NCI-H446 treated with DMSO at 0.1 percent for 48 hours (cell line): ENCODE measurements around the gene AK9.
"Not testable (repeated sequence)": the region's sequence is repeated elsewhere in the genome, so short reads cannot be mapped to it uniquely, and the experiment has no call there.

Experiments
- DNase-seq: peaks from one replicate; lab custom pipeline; 2025; lab: John Stamatoyannopoulos, UW

Gene AK9

GRCh38 chr6:109696355-109696754 lies 5.4 kb upstream of the AK9 start:
- no peak for DNase-seq

DNA sequence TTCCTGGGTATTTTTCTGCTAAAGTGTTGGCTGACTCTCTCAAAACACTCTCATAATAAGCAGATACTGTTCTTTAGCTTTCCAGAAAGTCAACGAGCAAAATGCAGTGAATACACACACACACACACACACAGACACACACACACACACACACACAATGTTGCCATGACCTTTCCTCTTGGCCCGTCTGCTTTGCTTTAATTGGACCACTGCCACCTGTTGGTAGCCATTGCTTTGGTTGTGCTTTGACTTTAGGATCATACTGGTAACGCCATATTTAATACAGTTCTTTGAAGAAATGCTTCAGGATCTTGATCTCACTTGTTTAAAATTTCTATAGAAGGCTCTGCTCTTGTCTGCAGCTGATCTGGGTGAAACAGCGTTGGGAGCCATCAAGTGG lies 4.5 kb upstream of the AK9 start:
- DNase-seq = no peak

DNA sequence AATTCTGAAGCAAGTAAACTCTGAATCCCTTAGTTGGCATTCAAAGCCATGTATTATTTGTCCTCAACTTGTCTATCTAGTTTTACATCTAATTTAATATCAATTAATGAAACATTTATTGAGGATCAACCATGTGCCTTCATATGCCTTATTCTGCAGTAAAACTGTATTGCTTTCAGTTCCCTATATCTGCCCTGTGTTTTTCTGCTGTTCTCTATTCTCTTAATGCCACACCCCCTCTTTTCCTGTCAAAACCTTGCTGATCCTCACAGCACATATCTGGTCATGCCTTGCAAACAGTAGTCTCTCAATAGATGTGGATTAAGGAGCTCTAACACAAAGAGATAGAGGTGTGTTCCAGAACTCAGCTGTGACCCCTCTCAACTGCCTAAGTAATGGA lies 2.1 kb upstream of the AK9 start:
- DNase-seq = no peak

DNA sequence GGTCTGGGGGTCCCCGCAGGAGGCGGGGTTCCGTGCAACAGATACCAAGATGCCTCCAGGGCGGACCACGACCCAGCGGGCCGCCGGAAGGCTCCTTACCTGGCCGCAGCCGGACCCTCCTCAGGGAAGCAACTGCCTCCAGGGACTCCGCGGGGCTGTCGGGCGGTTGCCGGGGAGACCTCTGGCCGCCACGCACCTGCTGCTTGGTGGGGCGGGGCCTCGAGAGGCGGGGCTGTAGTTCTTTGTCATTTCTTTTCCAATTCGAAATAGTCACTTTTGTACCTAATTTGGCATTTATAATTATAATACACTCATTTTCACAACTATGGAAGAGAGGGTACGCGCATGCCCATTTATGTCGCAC lies 647 bp downstream of the AK9 start:
- DNase-seq = no peak

- DNase-seq = peak; percentile 80
Measured at GRCh38 chr6:109687271-109687761, 3.7 kb downstream of the AK9 start.

DNA sequence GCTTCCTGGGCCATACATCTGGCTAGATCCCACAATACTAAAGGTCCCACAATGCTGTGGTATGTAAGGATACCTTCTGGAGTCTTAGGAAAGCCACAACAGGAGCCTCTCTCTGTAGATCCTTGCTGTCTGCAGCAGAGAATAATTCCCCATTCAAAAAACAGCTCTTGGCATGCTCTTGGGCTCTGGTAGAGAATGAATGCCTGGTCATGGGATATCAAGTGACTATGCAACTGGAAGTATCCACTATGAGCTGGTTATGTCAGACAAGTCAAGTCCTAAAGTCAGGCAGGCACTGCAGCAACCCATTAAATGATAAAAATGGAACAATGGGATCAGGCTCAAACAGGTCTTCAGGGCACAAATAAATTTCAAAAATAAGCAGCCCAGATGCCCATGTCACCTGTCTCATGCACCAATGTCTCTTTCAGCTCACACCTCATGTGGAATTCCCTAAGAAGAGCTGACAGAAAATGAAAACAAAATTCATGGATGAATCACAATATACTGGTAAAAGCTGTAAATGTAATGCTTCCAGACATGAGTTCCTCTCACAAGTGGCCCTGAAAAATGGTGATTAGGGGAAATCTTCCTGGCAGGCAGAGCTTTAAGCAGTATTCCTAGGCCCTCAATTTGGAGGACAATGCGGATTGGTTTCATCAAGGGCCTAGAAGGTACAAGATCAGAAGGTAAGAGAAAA lies 4.3 kb downstream of the AK9 start:
- DNase-seq = no peak

GRCh38 chr6:109678661-109679505 lies 12.1 kb downstream of the AK9 start:
- not testable (repeated sequence) for DNase-seq

- DNase-seq = no peak
Measured at GRCh38 chr6:109678240-109678639, 12.8 kb downstream of the AK9 start.

DNA sequence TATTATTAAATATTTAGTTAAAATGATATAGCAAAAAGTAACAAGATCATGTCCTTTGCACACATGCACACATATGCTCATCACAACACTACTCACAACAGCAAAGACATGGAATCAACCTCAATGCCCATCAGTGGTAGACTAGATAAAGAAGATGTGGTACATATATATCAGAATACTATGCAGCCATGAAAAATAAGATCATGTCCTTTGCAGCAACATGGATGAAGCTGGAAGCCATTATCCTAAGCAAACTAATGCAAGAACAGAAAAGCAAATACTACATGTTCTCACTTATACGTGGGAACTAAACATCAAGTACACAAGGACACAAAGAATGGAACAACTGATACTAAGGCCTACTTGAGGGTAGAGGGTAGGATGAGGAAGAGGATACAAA lies 14.3 kb downstream of the AK9 start:
- no peak for DNase-seq

DNA sequence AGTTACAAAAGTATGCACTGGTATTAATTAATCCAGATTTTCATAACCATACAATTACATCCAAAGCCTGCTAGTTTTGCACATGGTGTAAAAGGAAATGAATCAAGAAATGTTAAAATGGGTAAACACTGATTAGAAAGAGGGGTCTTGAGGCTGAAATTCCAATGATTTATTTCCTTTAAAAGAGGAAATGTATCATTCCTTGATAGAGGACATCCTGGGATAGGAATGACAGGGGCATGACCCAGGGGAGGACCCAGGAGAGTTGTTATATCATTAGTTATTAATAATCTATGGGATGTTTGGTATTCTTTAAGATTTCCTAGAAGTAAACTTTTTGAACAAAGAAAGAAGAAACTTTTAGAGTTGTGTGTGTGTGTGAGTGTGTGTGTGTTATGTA lies 18.2 kb downstream of the AK9 start:
- no peak for DNase-seq

- no peak for DNase-seq
Measured at GRCh38 chr6:109672175-109672574, 18.8 kb downstream of the AK9 start.

- DNase-seq = no peak
Measured at GRCh38 chr6:109671733-109672132, 19.3 kb downstream of the AK9 start.

DNA sequence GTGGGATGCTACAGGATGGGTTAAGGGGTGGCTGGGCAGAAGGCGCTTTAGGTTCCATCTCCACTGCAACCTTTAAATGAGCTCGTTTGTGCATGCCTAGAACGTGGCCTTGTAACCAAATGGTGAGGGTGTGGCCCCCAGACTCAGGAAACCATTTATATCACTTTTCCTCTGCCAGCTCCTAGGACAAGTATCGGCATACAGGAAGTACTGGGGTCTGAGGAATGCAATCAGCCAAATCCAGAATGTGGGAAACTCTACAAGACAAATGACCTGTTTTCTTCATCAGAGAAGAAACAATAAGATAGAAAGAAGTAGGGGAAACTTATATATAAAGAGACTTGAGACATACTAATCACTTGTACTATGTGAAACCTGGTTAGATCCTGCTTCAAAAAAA lies 21.2 kb downstream of the AK9 start:
- no peak for DNase-seq

- DNase-seq = no peak
Measured at GRCh38 chr6:109662192-109662591, 28.8 kb downstream of the AK9 start.

- no peak for DNase-seq
Measured at GRCh38 chr6:109660526-109661320, 30.3 kb downstream of the AK9 start.

GRCh38 chr6:109655761-109656262 lies 35.2 kb downstream of the AK9 start:
- DNase-seq = no peak

GRCh38 chr6:109653264-109653663 lies 37.7 kb downstream of the AK9 start:
- DNase-seq = no peak

GRCh38 chr6:109644131-109644530 lies 46.9 kb downstream of the AK9 start:
- no peak for DNase-seq

- DNase-seq = no peak
Measured at GRCh38 chr6:109632405-109632804, 58.6 kb downstream of the AK9 start.

DNA sequence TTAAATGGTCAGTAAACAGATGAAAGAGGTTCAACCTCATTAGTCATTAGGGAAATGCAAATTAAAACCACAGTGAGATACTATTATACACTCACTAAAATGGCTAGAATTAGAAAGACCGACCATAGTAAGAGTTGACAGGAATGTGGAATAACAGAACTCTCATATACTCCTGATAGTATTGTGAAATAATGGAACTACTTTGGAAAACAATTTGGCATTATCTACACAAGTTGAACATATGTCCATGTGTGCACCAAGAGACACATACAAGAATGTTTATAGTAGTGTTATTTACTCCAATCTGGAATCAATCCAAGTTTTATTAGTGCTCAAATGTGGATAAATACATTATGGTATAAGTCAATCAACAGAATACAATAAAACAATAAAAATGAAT lies 59.6 kb downstream of the AK9 start:
- no peak for DNase-seq

- DNase-seq = no peak
Measured at GRCh38 chr6:109628158-109629000, 62.6 kb downstream of the AK9 start.

GRCh38 chr6:109626311-109626710 lies 64.7 kb downstream of the AK9 start:
- no peak for DNase-seq
